GM10266 (cell line): ENCODE data around the gene PLCB4.

Experiments used
- DNase-seq: peaks from one replicate; pipeline ENCODE4 v3.0.0; 2012; ENCODE audit errors: extremely low spot score
- CTCF ChIP-seq: IDR thresholded peaks from 2 replicates; pipeline ENCODE4 v1.5.1; 2012; ENCODE audit warnings: mild to moderate bottlenecking, low read depth; ENCODE audit not compliant: control insufficient read depth, insufficient read depth; ENCODE audit errors: missing control alignments

The PLCB4 gene

GRCh38 chr20:9082741-9083140 is 13.9 kb downstream of the PLCB4 start:
- DNase-seq: no peak
- no peak for TF ChIP-seq CTCF

GRCh38 chr20:9087531-9088217 is 18.8 kb downstream of the PLCB4 start:
- DNase-seq: no peak
- no peak for TF ChIP-seq CTCF

GRCh38 chr20:9088556-9088955 is 19.7 kb downstream of the PLCB4 start:
- no peak for TF ChIP-seq CTCF

GRCh38 chr20:9092113-9092512 is 23.2 kb downstream of the PLCB4 start:
- no peak for DNase-seq
- no peak for TF ChIP-seq CTCF

More at GRCh38 chr20:9088556-9088955, 19.7 kb downstream of the PLCB4 start:
- DNase-seq: no peak

- DNase-seq: no peak
- TF ChIP-seq CTCF: no peak
Measured at GRCh38 chr20:9092655-9093054, 23.8 kb downstream of the PLCB4 start.

GRCh38 chr20:9093218-9093957 is 24.5 kb downstream of the PLCB4 start:
- DNase-seq: no peak
- TF ChIP-seq CTCF: no peak

- no peak for DNase-seq
- no peak for TF ChIP-seq CTCF
Measured at GRCh38 chr20:9099372-9099771, 30.5 kb downstream of the PLCB4 start.
